Measurements from ENCODE around the gene GPR146.

DNA sequence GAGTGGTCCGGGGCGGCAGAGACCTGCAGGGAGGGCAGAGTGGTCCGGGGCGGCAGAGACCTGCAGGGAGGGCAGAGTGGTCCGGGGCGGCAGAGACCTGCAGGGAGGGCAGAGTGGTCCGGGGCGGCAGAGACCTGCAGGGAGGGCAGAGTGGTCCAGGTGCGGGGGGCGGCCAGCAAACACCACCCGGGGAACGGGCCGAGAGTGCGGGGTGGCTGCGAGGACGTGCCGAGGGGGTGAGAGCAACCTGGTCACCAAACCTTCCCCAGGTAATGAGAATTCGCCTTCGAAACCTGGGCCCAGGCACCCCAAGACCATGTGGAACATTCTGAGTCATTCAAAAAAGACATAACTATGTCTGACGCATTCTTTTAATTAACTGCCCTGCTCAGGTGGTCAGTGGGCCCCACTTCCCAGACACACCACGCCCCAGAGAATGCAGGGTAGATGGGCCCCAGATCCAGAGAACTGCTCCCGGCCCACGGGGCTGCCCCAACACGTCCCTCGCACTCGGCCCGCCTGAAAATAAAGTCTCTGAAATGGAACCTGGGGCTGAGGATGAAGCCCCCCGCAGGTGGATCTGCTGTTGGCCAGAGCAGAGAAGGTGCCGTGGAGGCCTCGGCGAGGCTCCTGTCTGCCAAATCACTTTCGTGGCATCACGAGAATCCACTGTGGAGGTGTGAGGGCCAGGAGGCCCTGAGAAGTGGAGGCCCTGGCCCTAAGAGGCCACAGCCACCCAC lies 12.5 kb upstream of the GPR146 start:
- TF ChIP-seq EP300 (IDR thresholded peaks at IDR 0.05) (no peak), CTCF (IDR thresholded peaks at IDR 0.05) (no peak), POLR2A (IDR thresholded peaks at IDR 0.05; ENCODE audit: low read depth) (no peak), POLR2AphosphoS5 (IDR thresholded peaks at IDR 0.05) (no peak)

Data from esophagus muscularis mucosa (tissue), 4 donors.